Measurements from ENCODE around the gene APBA1.

GRCh38 chr9:69472101-69472620 is 200.0 kb downstream of the APBA1 start:
- TF ChIP-seq TCF4 (CRISPR knock-in tag; IDR thresholded peaks at IDR 0.05; ENCODE audit: borderline replicate concordance) (no peak), ZNF565 (CRISPR knock-in tag; conservative IDR thresholded peaks at IDR 0.05; ENCODE audit: low read depth) (no peak), GLIS3 (CRISPR knock-in tag; IDR thresholded peaks at IDR 0.05) (no peak)

All from SK-N-SH treated with all-trans-retinoic acid at 6 μM for 48 hours (cell line).